ENCODE results near the gene CYTH1.

Gene CYTH1

GRCh38 chr17:78642707-78643106 is 139.4 kb downstream of the CYTH1 start:
- DNase-seq: no peak

DNA sequence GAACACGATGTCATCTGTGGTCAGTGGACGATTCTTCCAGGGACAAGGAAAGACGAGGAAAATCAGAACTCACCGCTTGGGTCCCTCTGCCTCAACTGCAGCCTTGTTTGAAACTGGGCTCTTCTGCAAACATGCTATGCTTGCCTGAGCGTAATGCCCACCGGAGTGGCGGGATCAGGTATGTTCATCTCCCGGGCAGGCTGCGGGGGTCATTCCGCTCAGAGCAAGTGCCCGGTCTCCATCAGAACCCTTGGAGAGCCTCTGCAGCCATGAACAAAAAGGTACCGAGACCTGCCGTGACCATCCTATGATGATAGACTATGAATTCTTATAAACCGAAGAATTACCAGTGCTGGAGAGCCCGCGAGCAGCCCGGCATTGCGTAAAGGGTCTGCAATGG is 140.4 kb downstream of the CYTH1 start:
- DNase-seq: no peak

- DNase-seq: no peak
Observed at GRCh38 chr17:78641243-78641642, 140.8 kb downstream of the CYTH1 start.

DNA sequence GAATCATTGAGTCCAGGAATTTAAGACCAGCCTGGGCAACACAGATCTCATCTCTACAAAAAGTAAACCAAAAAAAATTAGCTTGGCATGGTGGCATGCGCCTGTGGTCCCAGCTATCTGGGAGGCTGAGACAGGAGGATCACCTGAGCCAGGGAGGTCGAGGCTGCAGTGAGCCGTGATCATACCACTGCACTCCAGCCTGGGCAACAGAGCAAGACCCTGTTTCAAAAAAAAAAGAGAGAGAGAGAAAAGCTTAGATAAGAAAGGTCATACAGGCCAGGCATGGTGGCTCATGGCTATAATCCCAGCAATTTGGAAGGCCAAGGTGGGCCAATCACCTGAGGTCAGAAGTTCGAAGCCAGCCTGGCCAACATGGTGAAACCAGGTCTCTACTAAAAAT is 141.4 kb downstream of the CYTH1 start:
- no peak for DNase-seq

DNA sequence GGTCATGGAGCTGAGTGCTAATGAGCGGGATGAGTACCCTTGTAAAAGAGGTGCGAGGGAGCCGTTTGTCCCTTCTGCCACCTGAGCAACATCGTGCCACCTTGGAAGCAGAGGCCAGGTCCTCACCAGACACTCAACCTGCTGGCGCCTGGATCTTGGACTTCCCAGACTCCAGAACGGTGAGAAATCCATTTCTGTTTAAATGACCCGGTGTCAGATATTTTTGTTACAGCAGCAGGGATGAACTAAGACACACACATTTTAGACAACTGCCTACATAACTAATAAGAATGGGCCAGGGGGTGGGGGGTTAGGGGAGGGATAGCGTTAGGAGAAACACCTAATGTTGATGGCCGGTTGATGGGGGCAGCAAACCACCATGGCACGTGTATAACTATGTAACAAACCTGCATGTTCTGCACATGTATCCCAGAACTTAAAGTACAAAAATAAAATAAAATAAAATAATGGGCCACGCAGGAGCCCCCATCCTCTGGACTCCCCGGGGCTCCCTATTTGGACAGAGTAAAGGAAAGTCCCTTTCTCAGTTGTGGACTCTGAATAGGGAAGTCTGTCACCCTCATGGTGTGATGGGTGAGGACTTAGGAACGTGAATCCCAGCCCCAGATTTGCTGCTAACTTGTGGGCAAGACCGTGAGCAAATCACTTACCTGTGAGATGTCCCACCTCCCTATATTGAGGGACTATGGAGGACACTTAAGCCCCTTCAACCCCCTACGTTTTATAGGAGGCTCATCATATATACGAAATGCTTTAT is 144.2 kb downstream of the CYTH1 start:
- no peak for DNase-seq

DNA sequence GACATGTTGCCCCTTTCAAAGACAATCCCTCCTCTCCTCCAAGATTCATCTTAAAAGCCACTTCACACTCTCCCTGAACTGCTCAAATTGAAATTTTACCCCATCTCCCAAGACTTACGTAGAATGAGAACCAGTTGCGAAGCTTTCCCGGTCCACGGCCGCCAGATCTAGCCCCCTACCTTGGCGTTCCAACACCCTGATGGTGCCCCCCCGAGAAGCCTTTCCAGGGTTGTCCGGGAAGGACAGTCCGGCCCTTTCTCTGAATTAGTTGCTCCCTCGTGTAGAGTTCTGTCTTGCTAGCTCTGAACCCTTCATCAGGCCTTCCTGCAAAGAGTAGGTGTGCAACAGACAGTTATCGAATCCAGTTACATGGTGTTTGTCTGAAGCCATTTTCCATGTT is 144.9 kb downstream of the CYTH1 start:
- no peak for DNase-seq

- DNase-seq: no peak
Observed at GRCh38 chr17:78634154-78634553, 147.9 kb downstream of the CYTH1 start.

DNA sequence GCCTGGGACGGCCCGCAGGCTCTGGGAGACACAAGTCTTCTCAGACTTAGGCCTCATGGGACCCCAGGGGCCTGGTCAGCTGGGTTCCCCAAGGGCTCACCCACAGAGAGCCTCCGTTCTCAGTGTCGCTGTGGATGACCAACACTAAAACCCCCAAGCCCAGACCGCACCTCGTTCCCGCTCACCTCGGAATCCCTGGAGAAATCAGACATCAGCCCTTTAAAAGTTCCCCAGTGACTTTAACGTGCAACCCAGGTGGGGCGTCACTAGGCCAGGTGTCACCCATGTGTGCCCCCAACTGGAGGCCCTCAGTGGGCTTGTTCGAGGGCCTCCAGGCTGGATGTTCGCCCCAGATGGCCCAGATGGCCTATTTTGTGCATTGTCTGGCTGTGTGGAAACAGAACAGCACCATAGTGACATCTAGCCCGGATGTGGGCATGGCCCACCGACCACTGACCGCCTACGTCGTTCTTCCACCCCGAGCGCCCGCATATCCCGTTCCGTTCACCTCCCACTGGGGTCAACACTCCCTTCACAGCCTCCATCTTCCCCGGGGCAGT is 152.6 kb downstream of the CYTH1 start:
- no peak for DNase-seq

GRCh38 chr17:78628547-78629435 is 153.3 kb downstream of the CYTH1 start:
- no peak for DNase-seq

GRCh38 chr17:78624324-78625151 is 157.5 kb downstream of the CYTH1 start:
- no peak for DNase-seq

Data from GOT3 (cell line).